ENCODE data around the gene SGCA. TPM values are rescaled to one million over a fixed set of nuclear protein-coding genes. Genes with fewer than 3 reads are reported as not detected.

Gene SGCA
- not detected for polyA plus RNA-seq (2013, experiment 1 of 2)
- 0.89 TPM for polyA plus RNA-seq (2013, experiment 2 of 2)

GRCh38 chr17:50165867-50166517 is at the start of gene SGCA:
Gene SGCA (plus strand): TSS chr17:50166005. CDS start chr17:50166041, 36 bp downstream.
- no peaks in the 10 kb centered on the region for H3K36me3 ChIP-seq (ENCODE audit: insufficient read depth, low read length)
- no peak within 1 kb of the TSS for H3K27ac ChIP-seq (ENCODE audit: low read depth, low read length)
- no peaks in the 10 kb centered on the region for H3K9me3 ChIP-seq (ENCODE audit: insufficient read depth, low read depth, low read length)
- H3K4me3 ChIP-seq (ENCODE audit: low read length) = no peak within 1 kb of the TSS
- H3K27me3 ChIP-seq (ENCODE audit: insufficient read depth, low read length) = 0 out of 2 replicates have a peak, but pooled peaks cover 3% of the 10 kb centered on the region
- no peaks in the 10 kb centered on the region; the same call in 1 of the 2 replicates for H3K4me1 ChIP-seq (ENCODE audit: insufficient read depth, low read length)
- H3K9ac ChIP-seq (ENCODE audit: low read depth, low read length) = no peak within 1 kb of the TSS
- 64% methylated on average over 15 of the region's 15 CpGs for WGBS

GRCh38 chr17:50117202-50118051 is 48.4 kb upstream of the SGCA start:
- Histone ChIP-seq H3K4me1 (ENCODE audit: insufficient read depth, low read length) (peaks cover 13% of the 10 kb centered on the region), H3K9me3 (ENCODE audit: insufficient read depth, low read depth, low read length) (no peaks in the 10 kb centered on the region), H3K9ac (ENCODE audit: low read depth, low read length) (peak overlapping the region; percentile 50), H3K36me3 (ENCODE audit: insufficient read depth, low read length) (no peaks in the 10 kb centered on the region; the same call in 1 of the 2 replicates), H3K4me3 (ENCODE audit: low read length) (peak overlapping the region; percentile 43), H3K27me3 (ENCODE audit: insufficient read depth, low read length) (peaks cover 18% of the 10 kb centered on the region), H3K27ac (ENCODE audit: low read depth, low read length) (peak overlapping the region; percentile 35; the same call in 1 of the 2 replicates)
- WGBS = 3% methylated on average over 64 of the region's 64 CpGs

- peaks cover 18% of the 10 kb centered on the region for H3K27me3 ChIP-seq (ENCODE audit: insufficient read depth, low read length)
- H3K9ac ChIP-seq (ENCODE audit: low read depth, low read length) = no peak overlapping the region
- H3K9me3 ChIP-seq (ENCODE audit: insufficient read depth, low read depth, low read length) = no peaks in the 10 kb centered on the region
- no peak overlapping the region for H3K4me3 ChIP-seq (ENCODE audit: low read length)
- peaks cover 21% of the 10 kb centered on the region for H3K4me1 ChIP-seq (ENCODE audit: insufficient read depth, low read length)
- H3K27ac ChIP-seq (ENCODE audit: low read depth, low read length) = no peak overlapping the region
- H3K36me3 ChIP-seq (ENCODE audit: insufficient read depth, low read length) = no peaks in the 10 kb centered on the region; the same call in 1 of the 2 replicates
- 90% methylated on average over 22 of the region's 23 CpGs for WGBS
These were observed 47.6 kb upstream of the SGCA start for GRCh38 chr17:50118076-50118827.

GRCh38 chr17:50118828-50119218 is 47.0 kb upstream of the SGCA start:
- peaks cover 27% of the 10 kb centered on the region for H3K4me1 ChIP-seq (ENCODE audit: insufficient read depth, low read length)
- H3K36me3 ChIP-seq (ENCODE audit: insufficient read depth, low read length) = no peaks in the 10 kb centered on the region; the same call in 1 of the 2 replicates
- no peak overlapping the region for H3K9ac ChIP-seq (ENCODE audit: low read depth, low read length)
- peaks cover 18% of the 10 kb centered on the region for H3K27me3 ChIP-seq (ENCODE audit: insufficient read depth, low read length)
- H3K4me3 ChIP-seq (ENCODE audit: low read length) = no peak overlapping the region
- WGBS = 91% methylated on average over 4 of the region's 4 CpGs
- H3K27ac ChIP-seq (ENCODE audit: low read depth, low read length) = no peak overlapping the region
- H3K9me3 ChIP-seq (ENCODE audit: insufficient read depth, low read depth, low read length) = no peaks in the 10 kb centered on the region

GRCh38 chr17:50120475-50121253 is 45.1 kb upstream of the SGCA start:
- WGBS = 87% methylated on average over 7 of the region's 7 CpGs
- H3K4me3 ChIP-seq (ENCODE audit: low read length) = no peak overlapping the region

GRCh38 chr17:50122945-50123344 is 42.9 kb upstream of the SGCA start:
- Histone ChIP-seq H3K4me3 (ENCODE audit: low read length) (no peak overlapping the region), H3K36me3 (ENCODE audit: insufficient read depth, low read length) (no peaks in the 10 kb centered on the region), H3K9me3 (ENCODE audit: insufficient read depth, low read depth, low read length) (no peaks in the 10 kb centered on the region), H3K4me1 (ENCODE audit: insufficient read depth, low read length) (peaks cover 29% of the 10 kb centered on the region), H3K9ac (ENCODE audit: low read depth, low read length) (no peak overlapping the region), H3K27ac (ENCODE audit: low read depth, low read length) (no peak overlapping the region), H3K27me3 (ENCODE audit: insufficient read depth, low read length) (peaks cover 11% of the 10 kb centered on the region; the same call in 1 of the 2 replicates)
- 44% methylated on average over 3 of the region's 3 CpGs for WGBS

More at GRCh38 chr17:50120475-50121253, 45.1 kb upstream of the SGCA start:
- Histone ChIP-seq H3K9me3 (ENCODE audit: insufficient read depth, low read depth, low read length) (no peaks in the 10 kb centered on the region), H3K36me3 (ENCODE audit: insufficient read depth, low read length) (no peaks in the 10 kb centered on the region), H3K27ac (ENCODE audit: low read depth, low read length) (no peak overlapping the region), H3K4me1 (ENCODE audit: insufficient read depth, low read length) (peaks cover 28% of the 10 kb centered on the region), H3K27me3 (ENCODE audit: insufficient read depth, low read length) (peaks cover 18% of the 10 kb centered on the region), H3K9ac (ENCODE audit: low read depth, low read length) (no peak overlapping the region)

GRCh38 chr17:50123649-50124349 is 42.0 kb upstream of the SGCA start:
- peaks cover 31% of the 10 kb centered on the region for H3K4me1 ChIP-seq (ENCODE audit: insufficient read depth, low read length)
- peaks cover 6% of the 10 kb centered on the region; the same call in 1 of the 2 replicates for H3K27me3 ChIP-seq (ENCODE audit: insufficient read depth, low read length)
- no peaks in the 10 kb centered on the region for H3K9me3 ChIP-seq (ENCODE audit: insufficient read depth, low read depth, low read length)
- no peak overlapping the region for H3K9ac ChIP-seq (ENCODE audit: low read depth, low read length)
- 0 out of 2 replicates have a peak overlapping the region, but pooled peaks have one; percentile 4 for H3K4me3 ChIP-seq (ENCODE audit: low read length)
- 24% methylated on average over 12 of the region's 12 CpGs for WGBS
- peak overlapping the region; percentile 27; the same call in 1 of the 2 replicates for H3K27ac ChIP-seq (ENCODE audit: low read depth, low read length)
- no peaks in the 10 kb centered on the region for H3K36me3 ChIP-seq (ENCODE audit: insufficient read depth, low read length)

- Histone ChIP-seq H3K9me3 (ENCODE audit: insufficient read depth, low read depth, low read length) (no peaks in the 10 kb centered on the region), H3K4me3 (ENCODE audit: low read length) (no peak overlapping the region), H3K27ac (ENCODE audit: low read depth, low read length) (no peak overlapping the region), H3K27me3 (ENCODE audit: insufficient read depth, low read length) (no peaks in the 10 kb centered on the region; the same call in 1 of the 2 replicates), H3K36me3 (ENCODE audit: insufficient read depth, low read length) (no peaks in the 10 kb centered on the region), H3K4me1 (ENCODE audit: insufficient read depth, low read length) (peaks cover 31% of the 10 kb centered on the region), H3K9ac (ENCODE audit: low read depth, low read length) (no peak overlapping the region)
- WGBS = 95% methylated on average over 4 of the region's 4 CpGs
These were observed 40.3 kb upstream of the SGCA start for GRCh38 chr17:50125420-50125997.

GRCh38 chr17:50127697-50128361 is 38.0 kb upstream of the SGCA start:
- Histone ChIP-seq H3K4me1 (ENCODE audit: insufficient read depth, low read length) (peaks cover 33% of the 10 kb centered on the region), H3K9ac (ENCODE audit: low read depth, low read length) (no peak overlapping the region), H3K9me3 (ENCODE audit: insufficient read depth, low read depth, low read length) (no peaks in the 10 kb centered on the region), H3K36me3 (ENCODE audit: insufficient read depth, low read length) (no peaks in the 10 kb centered on the region), H3K4me3 (ENCODE audit: low read length) (peak overlapping the region; percentile 25; the same call in 1 of the 2 replicates), H3K27me3 (ENCODE audit: insufficient read depth, low read length) (peaks cover 5% of the 10 kb centered on the region), H3K27ac (ENCODE audit: low read depth, low read length) (no peak overlapping the region; the same call in 1 of the 2 replicates)
- WGBS = 51% methylated on average over 6 of the region's 6 CpGs
